Ovary (tissue), 3 donors: Measurements from ENCODE around the gene TPRG1L.

Experiments
- EP300 ChIP-seq: sonication (generic); formaldehyde crosslinking; IDR thresholded peaks from one replicate; pipeline ENCODE4 v1.6.1; 2017; ENCODE audit warnings: antibody characterized with exemption
- TF ChIP-seq, protein P1 (sequence below), 3 donors: fragments of 450-650 bp in 2 of 3; fragments of 200-600 bp in 1 of 3; IDR thresholded peaks; one replicate each; pipeline versions ENCODE4 v1.5.1 to v1.8.0; 2016 to 2022; ENCODE audit warnings: antibody characterized with exemption in 3 of 3, mild to moderate bottlenecking in 1 of 3
- donor health status: DM: no; HTN: no; CAD: no.

DNA sequence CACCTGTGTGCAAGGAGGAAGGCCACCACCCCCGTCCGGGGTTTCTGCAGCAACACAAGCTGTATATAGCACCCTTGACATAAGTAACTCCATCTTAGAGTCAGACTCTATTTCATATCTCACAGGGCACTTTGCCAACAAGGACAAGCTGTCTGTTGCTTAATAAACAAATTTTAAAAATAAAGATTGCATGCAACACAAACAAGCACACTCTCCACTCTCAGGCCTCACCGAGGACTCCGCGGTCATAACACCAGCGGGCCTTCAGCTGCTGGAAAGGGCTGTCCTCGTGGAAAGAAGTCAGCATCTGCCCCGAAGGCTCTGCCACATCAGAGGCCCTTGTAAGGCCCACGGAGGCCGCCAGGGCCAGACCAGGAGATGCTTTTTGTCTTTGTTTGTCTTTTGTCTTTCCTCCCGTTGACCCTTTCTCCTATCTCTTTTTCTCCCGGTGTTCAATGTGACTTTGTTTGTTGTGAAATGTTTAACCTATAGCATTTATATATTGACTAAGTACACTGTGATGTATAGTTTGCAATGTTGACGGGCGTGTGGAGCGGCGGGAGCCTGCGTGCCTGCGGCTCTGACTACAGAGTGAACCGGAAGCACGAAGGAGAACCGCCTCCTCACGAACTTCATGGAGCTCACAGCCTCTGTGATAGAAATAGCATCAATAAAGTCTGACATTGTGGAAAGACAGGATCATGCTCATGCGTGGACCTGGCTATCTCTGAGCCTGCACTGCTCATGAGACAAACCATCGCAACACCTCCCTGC, 37.6 kb upstream of the TPRG1L start:
- TF ChIP-seq, protein P1, sequence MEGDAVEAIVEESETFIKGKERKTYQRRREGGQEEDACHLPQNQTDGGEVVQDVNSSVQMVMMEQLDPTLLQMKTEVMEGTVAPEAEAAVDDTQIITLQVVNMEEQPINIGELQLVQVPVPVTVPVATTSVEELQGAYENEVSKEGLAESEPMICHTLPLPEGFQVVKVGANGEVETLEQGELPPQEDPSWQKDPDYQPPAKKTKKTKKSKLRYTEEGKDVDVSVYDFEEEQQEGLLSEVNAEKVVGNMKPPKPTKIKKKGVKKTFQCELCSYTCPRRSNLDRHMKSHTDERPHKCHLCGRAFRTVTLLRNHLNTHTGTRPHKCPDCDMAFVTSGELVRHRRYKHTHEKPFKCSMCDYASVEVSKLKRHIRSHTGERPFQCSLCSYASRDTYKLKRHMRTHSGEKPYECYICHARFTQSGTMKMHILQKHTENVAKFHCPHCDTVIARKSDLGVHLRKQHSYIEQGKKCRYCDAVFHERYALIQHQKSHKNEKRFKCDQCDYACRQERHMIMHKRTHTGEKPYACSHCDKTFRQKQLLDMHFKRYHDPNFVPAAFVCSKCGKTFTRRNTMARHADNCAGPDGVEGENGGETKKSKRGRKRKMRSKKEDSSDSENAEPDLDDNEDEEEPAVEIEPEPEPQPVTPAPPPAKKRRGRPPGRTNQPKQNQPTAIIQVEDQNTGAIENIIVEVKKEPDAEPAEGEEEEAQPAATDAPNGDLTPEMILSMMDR (IDR thresholded peaks at IDR 0.05), result no peak
- TF ChIP-seq EP300, result no peak
